GM23338 (cell line): Measurements from ENCODE around the gene HSPA9.

Experiments
- EZH2 ChIP-seq: fragments of 200-600 bp; sonication (generic); IDR thresholded peaks from one replicate; pipeline ENCODE4 v1.8.0; 2017; ENCODE audit warnings: antibody characterized with exemption, mild to moderate bottlenecking, low read depth; ENCODE audit not compliant: unreplicated experiment
- TF ChIP-seq, protein P1 (sequence below), 2 experiments: fragments of 200-600 bp in 1 of 2; sonication (generic) in 1 of 2; conservative IDR thresholded peaks; 2 replicates each; pipeline versions ENCODE4 v1.5.1 to v1.6.1; 2016 to 2017; ENCODE audit warnings: antibody characterized with exemption in 2 of 2, low read depth in 2 of 2, mild to moderate bottlenecking in 2 of 2, moderate library complexity in 1 of 2
- TF ChIP-seq, protein P2 (sequence below): IDR thresholded peaks from one replicate; pipeline ENCODE4 v1.6.1; 2018; ENCODE audit warnings: antibody characterized with exemption; ENCODE audit not compliant: unreplicated experiment

DNA sequence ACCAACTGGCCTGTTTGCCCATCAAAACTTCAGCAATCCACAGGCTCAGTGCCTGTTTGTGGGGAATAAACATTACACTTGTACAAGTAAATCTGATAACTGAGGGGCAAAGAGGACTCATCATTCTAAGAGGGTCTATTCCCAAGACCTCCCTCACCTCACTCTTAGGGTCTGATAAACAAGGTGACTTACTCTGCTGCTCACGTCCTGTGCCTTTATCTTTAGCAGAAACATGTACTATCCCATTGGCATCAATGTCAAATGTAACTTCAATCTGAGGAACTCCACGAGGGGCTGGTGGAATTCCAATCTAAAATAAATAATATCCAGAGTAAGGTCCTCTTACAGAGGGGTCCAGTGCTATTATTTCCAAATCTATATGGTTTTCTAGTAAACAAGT, 17.5 kb downstream of the HSPA9 start:
- no peak for TF ChIP-seq EZH2
- TF ChIP-seq, protein P1, sequence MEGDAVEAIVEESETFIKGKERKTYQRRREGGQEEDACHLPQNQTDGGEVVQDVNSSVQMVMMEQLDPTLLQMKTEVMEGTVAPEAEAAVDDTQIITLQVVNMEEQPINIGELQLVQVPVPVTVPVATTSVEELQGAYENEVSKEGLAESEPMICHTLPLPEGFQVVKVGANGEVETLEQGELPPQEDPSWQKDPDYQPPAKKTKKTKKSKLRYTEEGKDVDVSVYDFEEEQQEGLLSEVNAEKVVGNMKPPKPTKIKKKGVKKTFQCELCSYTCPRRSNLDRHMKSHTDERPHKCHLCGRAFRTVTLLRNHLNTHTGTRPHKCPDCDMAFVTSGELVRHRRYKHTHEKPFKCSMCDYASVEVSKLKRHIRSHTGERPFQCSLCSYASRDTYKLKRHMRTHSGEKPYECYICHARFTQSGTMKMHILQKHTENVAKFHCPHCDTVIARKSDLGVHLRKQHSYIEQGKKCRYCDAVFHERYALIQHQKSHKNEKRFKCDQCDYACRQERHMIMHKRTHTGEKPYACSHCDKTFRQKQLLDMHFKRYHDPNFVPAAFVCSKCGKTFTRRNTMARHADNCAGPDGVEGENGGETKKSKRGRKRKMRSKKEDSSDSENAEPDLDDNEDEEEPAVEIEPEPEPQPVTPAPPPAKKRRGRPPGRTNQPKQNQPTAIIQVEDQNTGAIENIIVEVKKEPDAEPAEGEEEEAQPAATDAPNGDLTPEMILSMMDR (conservative IDR thresholded peaks at IDR 0.05; ENCODE audit: low read depth in 2 of 2), result no peak
- TF ChIP-seq, protein P2, sequence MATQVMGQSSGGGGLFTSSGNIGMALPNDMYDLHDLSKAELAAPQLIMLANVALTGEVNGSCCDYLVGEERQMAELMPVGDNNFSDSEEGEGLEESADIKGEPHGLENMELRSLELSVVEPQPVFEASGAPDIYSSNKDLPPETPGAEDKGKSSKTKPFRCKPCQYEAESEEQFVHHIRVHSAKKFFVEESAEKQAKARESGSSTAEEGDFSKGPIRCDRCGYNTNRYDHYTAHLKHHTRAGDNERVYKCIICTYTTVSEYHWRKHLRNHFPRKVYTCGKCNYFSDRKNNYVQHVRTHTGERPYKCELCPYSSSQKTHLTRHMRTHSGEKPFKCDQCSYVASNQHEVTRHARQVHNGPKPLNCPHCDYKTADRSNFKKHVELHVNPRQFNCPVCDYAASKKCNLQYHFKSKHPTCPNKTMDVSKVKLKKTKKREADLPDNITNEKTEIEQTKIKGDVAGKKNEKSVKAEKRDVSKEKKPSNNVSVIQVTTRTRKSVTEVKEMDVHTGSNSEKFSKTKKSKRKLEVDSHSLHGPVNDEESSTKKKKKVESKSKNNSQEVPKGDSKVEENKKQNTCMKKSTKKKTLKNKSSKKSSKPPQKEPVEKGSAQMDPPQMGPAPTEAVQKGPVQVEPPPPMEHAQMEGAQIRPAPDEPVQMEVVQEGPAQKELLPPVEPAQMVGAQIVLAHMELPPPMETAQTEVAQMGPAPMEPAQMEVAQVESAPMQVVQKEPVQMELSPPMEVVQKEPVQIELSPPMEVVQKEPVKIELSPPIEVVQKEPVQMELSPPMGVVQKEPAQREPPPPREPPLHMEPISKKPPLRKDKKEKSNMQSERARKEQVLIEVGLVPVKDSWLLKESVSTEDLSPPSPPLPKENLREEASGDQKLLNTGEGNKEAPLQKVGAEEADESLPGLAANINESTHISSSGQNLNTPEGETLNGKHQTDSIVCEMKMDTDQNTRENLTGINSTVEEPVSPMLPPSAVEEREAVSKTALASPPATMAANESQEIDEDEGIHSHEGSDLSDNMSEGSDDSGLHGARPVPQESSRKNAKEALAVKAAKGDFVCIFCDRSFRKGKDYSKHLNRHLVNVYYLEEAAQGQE, result no peak
